WTC11 (cell line): ENCODE results near the gene EPN3. TPM values are rescaled to one million over a fixed set of nuclear protein-coding genes. Genes with fewer than 3 reads are reported as not detected.
A peak's percentile ranks its signal among the peaks of the same experiment; 100 is the strongest.

Experiments used
- ATAC-seq: fragments of 200-7000 bp; cut with Tn5 transposase; 2 replicates; pipeline ENCODE4 v1.10.0; 2021; ENCODE audit warnings: mild to moderate bottlenecking, moderate library complexity
- CTCF ChIA-PET: fragments of 300-600 bp; sonication (Branson Sonifier 250); formaldehyde crosslinking; loops from one replicate; lab custom pipeline; 2021; ENCODE audit warnings: antibody characterized with exemption; lab: Charles Lee
- POLR2A ChIA-PET: fragments of 350-600 bp; sonication (Branson Sonifier 250); formaldehyde crosslinking; loops from one replicate; lab custom pipeline; 2021; ENCODE audit warnings: antibody characterized with exemption; lab: Charles Lee
- DNase-seq: peaks from one replicate; pipeline ENCODE4 v3.0.0; 2021; ENCODE audit warnings: low spot score
- H3K27ac Mint-ChIP-seq: 2 replicates; pipeline ENCODE4 v1.8.0; 2021; ENCODE audit warnings: mixed read lengths
- H3K27me3 Mint-ChIP-seq: 2 replicates; pipeline ENCODE4 v1.8.0; 2021; ENCODE audit warnings: low read depth, mild to moderate bottlenecking, moderate library complexity, mixed read lengths
- H3K36me3 Mint-ChIP-seq: 2 replicates; pipeline ENCODE4 v1.8.0; 2021; ENCODE audit warnings: mixed read lengths
- H3K4me1 Mint-ChIP-seq: 2 replicates; pipeline ENCODE4 v1.8.0; 2022; ENCODE audit warnings: mixed read lengths
- H3K4me3 Mint-ChIP-seq: 2 replicates; pipeline ENCODE4 v1.8.0; 2021; ENCODE audit warnings: mild to moderate bottlenecking, moderate library complexity, mixed read lengths
- H3K9me3 Mint-ChIP-seq: 2 replicates; pipeline ENCODE4 v1.8.0; 2021; ENCODE audit warnings: mixed read lengths
- CREB1 ChIP-seq: sonication (generic); formaldehyde crosslinking; IDR thresholded peaks from 2 replicates; pipeline ENCODE4 v1.8.0; 2023; ENCODE audit warnings: mild to moderate bottlenecking, missing genetic modification reagents
- E2F4 ChIP-seq: sonication (generic); formaldehyde crosslinking; IDR thresholded peaks from 2 replicates; pipeline ENCODE4 v1.8.1; 2022; ENCODE audit warnings: low read depth, mild to moderate bottlenecking, moderate library complexity, missing genetic modification reagents, borderline replicate concordance
- ELF4 ChIP-seq: sonication (generic); formaldehyde crosslinking; IDR thresholded peaks from 2 replicates; pipeline ENCODE4 v1.8.1; 2022; ENCODE audit warnings: low read depth, mild to moderate bottlenecking, moderate library complexity, missing genetic modification reagents
- EMX1 ChIP-seq: fragments of 250-450 bp; sonication (Bioruptor Pico); IDR thresholded peaks from 2 replicates; pipeline ENCODE4 v1.8.0; 2021; ENCODE audit warnings: mild to moderate bottlenecking
- FOXK1 ChIP-seq: sonication (generic); formaldehyde crosslinking; IDR thresholded peaks from 2 replicates; pipeline ENCODE4 v1.8.0; 2022; ENCODE audit warnings: mild to moderate bottlenecking, moderate library complexity, missing genetic modification reagents
- GABPB1 ChIP-seq: sonication (generic); formaldehyde crosslinking; IDR thresholded peaks from 2 replicates; pipeline ENCODE4 v1.8.1; 2023; ENCODE audit warnings: mild to moderate bottlenecking, missing genetic modification reagents
- MXD4 ChIP-seq: fragments of 250-450 bp; sonication (Bioruptor Pico); IDR thresholded peaks from 2 replicates; pipeline ENCODE4 v1.8.0; 2021; ENCODE audit warnings: mild to moderate bottlenecking, moderate library complexity, borderline replicate concordance
- NR2C2 ChIP-seq: sonication (generic); formaldehyde crosslinking; IDR thresholded peaks from 2 replicates; pipeline ENCODE4 v1.8.0; 2022; ENCODE audit warnings: mild to moderate bottlenecking, missing genetic modification reagents
- PRDM15 ChIP-seq: sonication (generic); formaldehyde crosslinking; IDR thresholded peaks from 2 replicates; pipeline ENCODE4 v1.8.0; 2022; ENCODE audit warnings: missing genetic modification reagents
- SMAD3 ChIP-seq: sonication (generic); formaldehyde crosslinking; IDR thresholded peaks from 2 replicates; pipeline ENCODE4 v1.8.0; 2022; ENCODE audit warnings: missing genetic modification reagents, mild to moderate bottlenecking, borderline replicate concordance
- SP1 ChIP-seq: sonication (generic); formaldehyde crosslinking; conservative IDR thresholded peaks from 2 replicates; pipeline ENCODE4 v1.8.1; 2022; ENCODE audit warnings: missing genetic modification reagents
- USF1 ChIP-seq: sonication (generic); formaldehyde crosslinking; IDR thresholded peaks from 2 replicates; pipeline ENCODE4 v1.8.0; 2022; ENCODE audit warnings: mild to moderate bottlenecking, missing genetic modification reagents
- USF2 ChIP-seq: sonication (generic); formaldehyde crosslinking; IDR thresholded peaks from 2 replicates; pipeline ENCODE4 v1.8.1; 2023; ENCODE audit warnings: mild to moderate bottlenecking, missing genetic modification reagents, moderate library complexity
- ZNF317 ChIP-seq: sonication (generic); formaldehyde crosslinking; IDR thresholded peaks from 2 replicates; pipeline ENCODE4 v1.8.1; 2023; ENCODE audit warnings: low read depth, mild to moderate bottlenecking, moderate library complexity, missing genetic modification reagents, borderline replicate concordance
- ZNF512 ChIP-seq: sonication (generic); formaldehyde crosslinking; IDR thresholded peaks from 2 replicates; pipeline ENCODE4 v1.8.1; 2022; ENCODE audit warnings: missing genetic modification reagents, borderline replicate concordance
- ZSCAN18 ChIP-seq: fragments of 250-450 bp; sonication (Bioruptor Pico); IDR thresholded peaks from 2 replicates; pipeline ENCODE4 v2.1.2; 2022; ENCODE audit warnings: mild to moderate bottlenecking, moderate library complexity
- total RNA-seq: library from RNA; stranded (reverse); gene quantifications from 3 replicates; pipeline ENCODE4 v1.2.3, GENCODE V29; 2021

Gene EPN3
- total RNA-seq, 1 experiment from 2014 or later = 8.8 TPM

GRCh38 chr17:50517504-50518383 lies 14.8 kb upstream of the EPN3 start (continued):
- TF ChIP-seq SP1 (CRISPR knock-in tag) = no peak
- TF ChIP-seq EMX1 = no peak
- no peak for TF ChIP-seq ELF4 (CRISPR knock-in tag)
- no peak for TF ChIP-seq E2F4 (CRISPR knock-in tag)
- TF ChIP-seq USF1 (CRISPR knock-in tag) = no peak

- CTCF ChIA-PET = interaction anchor here (1.3 to 1.5 kb wide), 2 partner anchors 17 to 32 kb away, joined by 3 to 4 read pairs; no protein-coding TSS in a partner anchor
- TF ChIP-seq GABPB1 (CRISPR knock-in tag) (peak; percentile 10; the same call in 1 of the 2 replicates), FOXK1 (CRISPR knock-in tag) (no peak), SMAD3 (no peak)
- TF ChIP-seq, all 79 proteins: peak for 1
- Mint-ChIP-seq H3K9me3 (no peaks in the 10 kb centered on the region), H3K4me1 (peaks cover 15% of the 10 kb centered on the region), H3K27me3 (peaks cover 3% of the 10 kb centered on the region), H3K4me3 (no peak overlapping the region), H3K36me3 (no peaks in the 10 kb centered on the region), H3K27ac (peak overlapping the region; percentile 25; the same call in 1 of the 2 replicates)
- POLR2A ChIA-PET = no interaction called here
- DNase-seq = no peak
- peak; percentile 19; the same call in 1 of the 2 replicates for ATAC-seq
Measured at GRCh38 chr17:50518384-50519023, 14.0 kb upstream of the EPN3 start.

- peaks cover 3% of the 10 kb centered on the region for H3K27me3 Mint-ChIP-seq
- no peaks in the 10 kb centered on the region for H3K9me3 Mint-ChIP-seq
- DNase-seq (no peak), ATAC-seq (no peak)
- H3K36me3 Mint-ChIP-seq = no peaks in the 10 kb centered on the region
- TF ChIP-seq ZNF512 (CRISPR knock-in tag) = no peak
- ChIA-PET POLR2A (no interaction called here), CTCF (interaction anchor here (1.3 to 2.7 kb wide), 3 partner anchors 14 to 32 kb away, joined by 3 to 17 read pairs (median 4); partner anchors contain the start of gene EPN3)
- no peak overlapping the region for H3K27ac Mint-ChIP-seq
- H3K4me3 Mint-ChIP-seq = no peak overlapping the region
- peaks cover 15% of the 10 kb centered on the region for H3K4me1 Mint-ChIP-seq
Measured at GRCh38 chr17:50519141-50519834, 13.2 kb upstream of the EPN3 start.

- POLR2A ChIA-PET = no interaction called here
- Mint-ChIP-seq H3K4me1 (peaks cover 6% of the 10 kb centered on the region), H3K27ac (no peak overlapping the region), H3K36me3 (no peaks in the 10 kb centered on the region), H3K9me3 (no peaks in the 10 kb centered on the region), H3K27me3 (no peaks in the 10 kb centered on the region; the same call in none of the 2 replicates), H3K4me3 (no peak overlapping the region)
- CTCF ChIA-PET = interaction anchor here (2.2 to 2.7 kb wide), 2 partner anchors 12 to 30 kb away, joined by 5 to 17 read pairs; partner anchors contain the start of gene EPN3
- no peak for ATAC-seq
- no peak for DNase-seq
- TF ChIP-seq CREB1 (CRISPR knock-in tag) (no peak), ZNF317 (CRISPR knock-in tag) (no peak), NR2C2 (CRISPR knock-in tag) (no peak), ZSCAN18 (CRISPR knock-in tag) (no peak), PRDM15 (CRISPR knock-in tag) (no peak), USF2 (no peak), MXD4 (CRISPR knock-in tag) (no peak)
Measured at GRCh38 chr17:50520483-50520882, 12.1 kb upstream of the EPN3 start.
